ENCODE measurements around the gene SENP2.

DNA sequence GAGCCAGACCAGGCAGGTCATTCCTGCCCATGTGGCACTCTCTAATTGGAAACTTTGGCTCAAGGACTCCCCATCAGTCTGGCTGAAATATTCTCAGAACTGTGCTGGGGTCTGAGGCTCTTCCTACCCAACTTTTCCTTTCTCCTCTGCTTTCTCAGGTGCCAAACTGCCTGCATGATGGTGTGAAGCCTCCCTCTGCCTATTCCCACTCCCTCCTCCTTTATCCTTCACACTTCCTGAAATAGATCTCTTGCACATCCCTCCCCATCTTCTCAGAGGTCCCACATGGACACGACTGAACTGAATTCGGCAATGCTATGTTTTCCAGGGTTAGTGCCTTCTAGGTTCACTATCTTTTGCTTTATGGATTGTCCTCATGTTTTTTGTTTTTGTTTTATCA, 46.2 kb upstream of the SENP2 start:
- TF ChIP-seq CTCF (IDR thresholded peaks at IDR 0.05; ENCODE audit: insufficient read depth, low read length) (no peak), POLR2AphosphoS5 (IDR thresholded peaks at IDR 0.05; ENCODE audit: low read depth) (no peak), GABPA (IDR thresholded peaks at IDR 0.05; ENCODE audit: low read depth) (no peak), SPI1 (IDR thresholded peaks at IDR 0.05; ENCODE audit: borderline replicate concordance, low read depth) (no peak)
- TF ChIP-seq, protein P1, sequence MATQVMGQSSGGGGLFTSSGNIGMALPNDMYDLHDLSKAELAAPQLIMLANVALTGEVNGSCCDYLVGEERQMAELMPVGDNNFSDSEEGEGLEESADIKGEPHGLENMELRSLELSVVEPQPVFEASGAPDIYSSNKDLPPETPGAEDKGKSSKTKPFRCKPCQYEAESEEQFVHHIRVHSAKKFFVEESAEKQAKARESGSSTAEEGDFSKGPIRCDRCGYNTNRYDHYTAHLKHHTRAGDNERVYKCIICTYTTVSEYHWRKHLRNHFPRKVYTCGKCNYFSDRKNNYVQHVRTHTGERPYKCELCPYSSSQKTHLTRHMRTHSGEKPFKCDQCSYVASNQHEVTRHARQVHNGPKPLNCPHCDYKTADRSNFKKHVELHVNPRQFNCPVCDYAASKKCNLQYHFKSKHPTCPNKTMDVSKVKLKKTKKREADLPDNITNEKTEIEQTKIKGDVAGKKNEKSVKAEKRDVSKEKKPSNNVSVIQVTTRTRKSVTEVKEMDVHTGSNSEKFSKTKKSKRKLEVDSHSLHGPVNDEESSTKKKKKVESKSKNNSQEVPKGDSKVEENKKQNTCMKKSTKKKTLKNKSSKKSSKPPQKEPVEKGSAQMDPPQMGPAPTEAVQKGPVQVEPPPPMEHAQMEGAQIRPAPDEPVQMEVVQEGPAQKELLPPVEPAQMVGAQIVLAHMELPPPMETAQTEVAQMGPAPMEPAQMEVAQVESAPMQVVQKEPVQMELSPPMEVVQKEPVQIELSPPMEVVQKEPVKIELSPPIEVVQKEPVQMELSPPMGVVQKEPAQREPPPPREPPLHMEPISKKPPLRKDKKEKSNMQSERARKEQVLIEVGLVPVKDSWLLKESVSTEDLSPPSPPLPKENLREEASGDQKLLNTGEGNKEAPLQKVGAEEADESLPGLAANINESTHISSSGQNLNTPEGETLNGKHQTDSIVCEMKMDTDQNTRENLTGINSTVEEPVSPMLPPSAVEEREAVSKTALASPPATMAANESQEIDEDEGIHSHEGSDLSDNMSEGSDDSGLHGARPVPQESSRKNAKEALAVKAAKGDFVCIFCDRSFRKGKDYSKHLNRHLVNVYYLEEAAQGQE (IDR thresholded peaks at IDR 0.05; ENCODE audit: insufficient replicate concordance, low read depth), result no peak
